Kidney (tissue), 14 donors: Measurements from ENCODE around the gene ALOX12B. TPM values are rescaled to one million over a fixed set of nuclear protein-coding genes. Genes with fewer than 3 reads are reported as not detected.

ENCODE experiments used
- DNase-seq, 5 donors: peaks; one replicate each; pipeline ENCODE4 v3.0.0-alpha.2; 2013 to 2020
- FAIRE-seq: peaks from 2 replicates; lab custom pipeline; 2012; peaks lifted over from hg19 to GRCh38; lab: Jason Lieb, UNC
- H3K27ac ChIP-seq, 2 donors: one replicate each; pipeline ENCODE4 v1.7.0; 2013; ENCODE audit warnings: low read depth in 2 of 2, low read length in 2 of 2, inconsistent platforms in 1 of 2
- H3K27me3 ChIP-seq: one replicate; pipeline ENCODE4 v1.7.1; 2013; ENCODE audit warnings: low read length, inconsistent platforms; ENCODE audit not compliant: control insufficient read depth, insufficient read depth
- H3K36me3 ChIP-seq, 3 donors: one replicate each; pipeline versions ENCODE4 v1.7.0 to v1.7.1; 2013; ENCODE audit warnings: low read length in 3 of 3, control low read depth in 1 of 3, inconsistent platforms in 1 of 3; ENCODE audit not compliant: insufficient read depth in 3 of 3, control insufficient read depth in 2 of 3
- H3K4me1 ChIP-seq, 3 donors: one replicate each; pipeline versions ENCODE4 v1.7.0 to v1.7.1; 2013; ENCODE audit warnings: low read length in 3 of 3, inconsistent platforms in 1 of 3, low read depth in 1 of 3; ENCODE audit not compliant: control insufficient read depth in 2 of 3, insufficient read depth in 2 of 3
- H3K4me3 ChIP-seq, 3 donors: one replicate each; pipeline versions ENCODE4 v1.7.0 to v1.8.1; 2013; ENCODE audit warnings: low read length in 3 of 3, control low read depth in 1 of 3, inconsistent platforms in 1 of 3
- H3K9ac ChIP-seq, 3 donors: one replicate each; pipeline versions ENCODE4 v1.7.0 to v1.7.1; 2013; ENCODE audit warnings: low read length in 3 of 3, control low read depth in 1 of 3, inconsistent platforms in 1 of 3
- H3K9me3 ChIP-seq, 3 donors: one replicate each; pipeline versions ENCODE4 v1.7.0 to v1.7.1; 2013; ENCODE audit warnings: low read length in 3 of 3, control low read depth in 1 of 3, inconsistent platforms in 1 of 3; ENCODE audit not compliant: control insufficient read depth in 2 of 3, insufficient read depth in 1 of 3
- CTCF ChIP-seq: IDR thresholded peaks from 3 replicates; pipeline ENCODE4 v1.5.1; 2012; ENCODE audit warnings: mild to moderate bottlenecking, moderate library complexity, borderline replicate concordance; ENCODE audit not compliant: insufficient read depth; ENCODE audit errors: extremely low read depth
- intact Hi-C: fragments of 100-400 bp; cut with DNase I; formaldehyde crosslinking; loops from one replicate; pipeline ENCODE4 v1.11.1; 2022
- polyA plus RNA-seq: library from polyadenylated mRNA; stranded (reverse); fragments of 350-450 nt; fragmentation: Illumina TruSeq; extraction: RNeasy Lipid Tissue Mini Kit (QIAGEN cat#74804); gene quantifications from one replicate; pipeline ENCODE4 v1.2.3, GENCODE V29; 2014; ENCODE audit warnings: low read depth, low replicate concordance; ENCODE audit not compliant: insufficient read depth
- total RNA-seq: library from RNA; stranded (reverse); fragmentation: NEBNext Ultra II Directional; extraction: Animal tissue kit (Norgen Biotek cat#: 25700); gene quantifications from one replicate; pipeline ENCODE4 v1.2.1, GENCODE V29; 2021
- donor health status: control.
- donor health status: control.
- donor health status: control.
- donor health status: control.
- donor health status: control.
- donor health status: DM: yes; HTN: yes; CAD: no.
- donor health status: Normal renal cell carcinoma (clear cell type).

ALOX12B gene
- total and polyA plus RNA-seq, 2 donors from 2014 or later = not detected

DNA sequence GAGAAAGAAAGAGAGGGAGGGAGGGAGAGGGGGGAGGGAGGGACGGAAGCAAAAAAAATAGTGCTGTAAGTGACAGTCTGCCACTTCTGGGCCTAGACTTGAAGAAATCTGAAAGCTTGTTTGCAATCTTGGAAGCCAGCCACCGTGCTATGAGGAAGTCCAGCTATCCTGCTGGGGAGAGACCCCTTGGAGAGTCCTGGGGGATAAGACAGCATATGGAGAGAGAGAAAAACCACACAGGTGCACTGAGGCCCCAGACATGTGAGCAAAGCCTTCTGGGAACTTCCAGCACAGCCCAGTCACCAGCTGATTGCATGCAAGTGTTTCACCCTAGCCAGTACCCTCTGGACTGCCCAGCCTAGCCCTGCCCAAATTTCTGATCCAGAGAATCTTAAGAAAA is 12.6 kb upstream of the ALOX12B start:
- no peak for TF ChIP-seq CTCF
- H3K9ac ChIP-seq = no peak overlapping the region
- H3K9me3 ChIP-seq = no peaks in the 10 kb centered on the region
- no peak overlapping the region for H3K4me3 ChIP-seq
- no peak overlapping the region for H3K27ac ChIP-seq
- FAIRE-seq = no peak
- DNase-seq = no peak
- H3K36me3 ChIP-seq = no peaks in the 10 kb centered on the region
- no peaks in the 10 kb centered on the region for H3K4me1 ChIP-seq
- intact Hi-C loops = no loop called here
- H3K27me3 ChIP-seq = no peaks in the 10 kb centered on the region

DNA sequence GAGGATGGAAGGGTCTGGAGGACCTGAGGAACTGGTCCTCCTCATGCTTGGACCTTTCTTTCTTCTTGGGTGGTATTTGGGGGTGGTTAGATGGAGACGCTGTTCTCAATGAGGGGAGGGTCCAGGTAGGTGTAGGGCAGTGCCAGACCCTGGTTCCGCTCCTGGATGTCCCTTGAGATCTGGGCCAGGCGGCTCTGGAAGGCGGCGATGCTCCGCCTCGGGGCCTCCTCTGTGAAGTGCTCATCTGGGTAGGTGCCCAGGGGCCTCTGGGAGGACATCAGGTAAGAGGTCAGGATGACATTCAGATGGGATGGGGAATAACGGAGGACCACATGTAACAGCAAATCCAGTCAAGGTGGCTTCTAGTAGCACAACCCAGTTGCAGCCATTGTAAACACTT is 9.0 kb upstream of the ALOX12B start:
- intact Hi-C loops = no loop called here
- Histone ChIP-seq H3K9me3 (no peaks in the 10 kb centered on the region), H3K4me3 (no peak overlapping the region), H3K36me3 (no peaks in the 10 kb centered on the region), H3K27me3 (no peaks in the 10 kb centered on the region), H3K4me1 (no peaks in the 10 kb centered on the region), H3K27ac (no peak overlapping the region), H3K9ac (no peak overlapping the region)
- no peak for TF ChIP-seq CTCF
- no peak for FAIRE-seq
- DNase-seq = no peak

DNA sequence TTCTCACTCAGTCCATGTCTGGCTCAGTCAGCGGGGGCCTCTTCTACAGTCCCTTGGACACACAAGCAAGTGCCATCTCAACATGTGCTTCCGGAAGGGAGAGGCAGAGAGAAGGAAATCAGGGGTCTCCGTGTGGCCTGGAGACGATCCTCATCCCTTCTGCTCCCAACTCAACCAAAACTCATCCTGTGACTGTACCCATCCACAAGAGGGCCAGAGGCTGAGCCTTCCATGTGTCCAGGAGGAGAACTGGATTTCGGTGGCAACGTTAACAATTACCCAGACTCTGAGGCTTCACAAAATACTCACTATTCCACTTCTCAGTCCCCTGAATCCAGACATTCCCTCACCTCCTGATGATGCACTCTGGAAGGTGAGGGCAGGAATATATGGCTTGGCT is 7.8 kb upstream of the ALOX12B start:
- Histone ChIP-seq H3K4me1 (no peaks in the 10 kb centered on the region), H3K9ac (no peak overlapping the region), H3K9me3 (no peaks in the 10 kb centered on the region), H3K4me3 (no peak overlapping the region), H3K27me3 (no peaks in the 10 kb centered on the region), H3K36me3 (no peaks in the 10 kb centered on the region), H3K27ac (no peak overlapping the region)
- DNase-seq (no peak), FAIRE-seq (no peak)
- no peak for TF ChIP-seq CTCF
- intact Hi-C loops = no loop called here

GRCh38 chr17:8091033-8091687 is 3.6 kb upstream of the ALOX12B start:
- no peak for FAIRE-seq
- H3K4me1 ChIP-seq = no peaks in the 10 kb centered on the region
- H3K27ac ChIP-seq = no peak overlapping the region
- no peak overlapping the region for H3K4me3 ChIP-seq
- no peaks in the 10 kb centered on the region for H3K36me3 ChIP-seq
- no peaks in the 10 kb centered on the region for H3K9me3 ChIP-seq
- no peak for DNase-seq
- no peaks in the 10 kb centered on the region for H3K27me3 ChIP-seq
- H3K9ac ChIP-seq = no peak overlapping the region
- intact Hi-C loops = no loop called here
- no peak for TF ChIP-seq CTCF
